GM12878 (cell line): Measurements from ENCODE around the gene CCM2. TPM values are rescaled to one million over a fixed set of nuclear protein-coding genes. Genes with fewer than 3 reads are reported as not detected.

ENCODE experiments used
- ATAC-seq: fragments of 200-7000 bp; cut with Tn5 transposase; 3 replicates; pipeline ENCODE4 v1.9.1; 2020; ENCODE audit warnings: mild to moderate bottlenecking, moderate library complexity
- BruUV-seq: library from RNA; stranded (reverse); fragments of 400-500 nt; replicated peaks from 2 replicates; lab custom pipeline; 2021; lab: Mats Ljungman, UMichigan
- CTCF ChIA-PET: fragments of 300-600 bp; sonication (Branson Sonifier 250); formaldehyde crosslinking; extraction: SDS; loops from one replicate; lab custom pipeline; 2021; ENCODE audit warnings: inconsistent platforms; lab: Yijun Ruan, JAX
- POLR2A ChIA-PET: fragments of 350-600 bp; formaldehyde crosslinking; extraction: SDS; loops from one replicate; lab custom pipeline; 2021; ENCODE audit warnings: inconsistent platforms; lab: Charles Lee
- RAD21 ChIA-PET: fragments of 300-600 bp; sonication (Branson Sonifier 250); formaldehyde crosslinking; loops from one replicate; lab custom pipeline; 2023; ENCODE audit warnings: antibody characterized with exemption; ENCODE audit not compliant: unreplicated experiment; lab: Charles Lee
- SMC1A ChIA-PET: fragments of 300-600 bp; sonication (Branson Sonifier 250); formaldehyde crosslinking; loops from one replicate; lab custom pipeline; 2023; ENCODE audit not compliant: unreplicated experiment, uncharacterized antibody; lab: Charles Lee
- DNase-seq: peaks from one replicate; pipeline ENCODE4 v3.0.0-alpha.2; 2011; ENCODE audit warnings: low read depth, low spot score
- FAIRE-seq: peaks from 3 replicates; lab custom pipeline; 2011; peaks lifted over from hg19 to GRCh38; lab: Jason Lieb, UNC
- H2AFZ ChIP-seq: 2 replicates; pipeline ENCODE4 v1.6.0; 2011; ENCODE audit warnings: low read depth, low read length, control low read depth; ENCODE audit not compliant: control insufficient read depth
- H3K27ac ChIP-seq: 2 replicates; pipeline ENCODE4 v1.5.1; 2011; ENCODE audit warnings: control low read depth; ENCODE audit not compliant: control insufficient read depth, insufficient read depth
- H3K27me3 ChIP-seq, 2 experiments: replicated peaks in 1 of 2; 2 replicates each; pipeline versions ENCODE4 v1.6.0 to v1.6.1; 2011; ENCODE audit warnings: low read length in 1 of 2; ENCODE audit not compliant: control insufficient read depth in 2 of 2, insufficient read depth in 2 of 2
- H3K36me3 ChIP-seq, 2 experiments: 2 replicates each; pipeline ENCODE4 v1.5.1; 2011; ENCODE audit warnings: low read length in 1 of 2; ENCODE audit not compliant: control insufficient read depth in 2 of 2, insufficient read depth in 2 of 2
- H3K4me1 ChIP-seq: 2 replicates; pipeline ENCODE4 v1.6.1; 2011; ENCODE audit warnings: mild to moderate bottlenecking, low read length, moderate library complexity, mixed read lengths; ENCODE audit not compliant: control insufficient read depth, insufficient read depth
- H3K4me2 ChIP-seq: 2 replicates; pipeline ENCODE4 v1.6.0; 2011; ENCODE audit warnings: control low read depth; ENCODE audit not compliant: control insufficient read depth, insufficient read depth
- H3K4me3 ChIP-seq: fragments of 200-600 bp; sonication (generic); 2 replicates; pipeline ENCODE4 v1.5.1; 2016
- H3K79me2 ChIP-seq: 2 replicates; pipeline ENCODE4 v1.6.0; 2011; ENCODE audit warnings: low read length; ENCODE audit not compliant: control insufficient read depth, insufficient read depth
- H3K9ac ChIP-seq: 2 replicates; pipeline ENCODE4 v1.8.0; 2011; ENCODE audit warnings: low read length, control low read depth, mixed read lengths; ENCODE audit not compliant: control insufficient read depth, insufficient read depth
- H3K9me3 ChIP-seq: replicated peaks from 3 replicates; pipeline ENCODE4 v1.5.1; 2011; ENCODE audit warnings: mild to moderate bottlenecking, low read length; ENCODE audit not compliant: control insufficient read depth, insufficient read depth
- H4K20me1 ChIP-seq: 2 replicates; pipeline ENCODE4 v1.6.0; 2011; ENCODE audit not compliant: control insufficient read depth, insufficient read depth
- CBFB ChIP-seq: IDR thresholded peaks from 2 replicates; pipeline ENCODE4 v1.6.1; 2016; ENCODE audit warnings: antibody characterized with exemption, low read depth
- CBX3 ChIP-seq: fragments of 200-600 bp; sonication (generic); IDR thresholded peaks from 2 replicates; pipeline ENCODE4 v1.6.1; 2016; ENCODE audit warnings: low read depth, borderline replicate concordance
- CREB1 ChIP-seq: IDR thresholded peaks from 2 replicates; pipeline ENCODE4 v1.6.1; 2012; ENCODE audit warnings: low read depth, mild to moderate bottlenecking, inconsistent platforms
- GATAD2B ChIP-seq: fragments of 450-650 bp; conservative IDR thresholded peaks from 2 replicates; pipeline ENCODE4 v1.6.1; 2017; ENCODE audit warnings: low read depth, mild to moderate bottlenecking, moderate library complexity
- MTA2 ChIP-seq: fragments of 450-650 bp; IDR thresholded peaks from 2 replicates; pipeline ENCODE4 v1.6.1; 2016; ENCODE audit warnings: low read depth, mild to moderate bottlenecking, moderate library complexity
- NR2C1 ChIP-seq: fragments of 450-650 bp; IDR thresholded peaks from 2 replicates; pipeline ENCODE4 v1.6.1; 2017; ENCODE audit warnings: antibody characterized with exemption, mild to moderate bottlenecking, moderate library complexity
- PML ChIP-seq: IDR thresholded peaks from 2 replicates; pipeline ENCODE4 v1.6.1; 2012; ENCODE audit warnings: low read length, inconsistent platforms
- RAD51 ChIP-seq: fragments of 450-650 bp; IDR thresholded peaks from 2 replicates; pipeline ENCODE4 v1.6.1; 2016; ENCODE audit warnings: moderate library complexity, mild to moderate bottlenecking, inconsistent platforms
- TAF1 ChIP-seq: IDR thresholded peaks from 2 replicates; pipeline ENCODE4 v1.6.1; 2011; ENCODE audit warnings: mild to moderate bottlenecking, low read depth, low read length, borderline replicate concordance
- ZNF24 ChIP-seq: fragments of 450-650 bp; IDR thresholded peaks from 2 replicates; pipeline ENCODE4 v1.6.1; 2017; ENCODE audit warnings: antibody characterized with exemption, mild to moderate bottlenecking
- WGBS: methylation state at CpG from one replicate; pipeline ENCODE4 v1.1.6; 2016; ENCODE audit warnings: low lambda C conversion rate; ENCODE audit not compliant: insufficient replicate concordance, insufficient coverage; ENCODE audit errors: missing lambda C conversion rate; 5-methylcytosine and 5-hydroxymethylcytosine counted together
- in situ Hi-C: fragments of 300-500 bp; cut with MboI; formaldehyde crosslinking; loops from 9 replicates; pipeline ENCODE4 v1.14.3; 2018; ENCODE audit warnings: mixed read lengths
- intact Hi-C: fragments of 100-400 bp; cut with micrococcal nuclease; formaldehyde crosslinking; loops from one replicate; pipeline ENCODE4 v1.14.2; 2022; ENCODE audit not compliant: unreplicated experiment
- polyA plus RNA-seq, 11 experiments: library from polyadenylated mRNA; depleted of rRNA in 4 of 11; unstranded in 6 of 11; stranded (reverse) in 5 of 11; fragments of >200 nt; fragmentation: Nextera tagmentation in 4 of 11; fragmentation: Illumina TruSeq in 1 of 11; extraction: Ambion mirVana in 4 of 11; extraction: Trizol in 1 of 11; gene quantifications; 1 replicate in 1 of 11; 2 replicates in 10 of 11; pipeline versions ENCODE4 v1.2.1 to v1.2.3, GENCODE V29; 2011 to 2016; ENCODE audit warnings: inconsistent platforms in 2 of 11, missing spikeins in 2 of 11, low read depth in 1 of 11
- total RNA-seq, 4 experiments: library from RNA; depleted of rRNA in 3 of 4; stranded (reverse); fragments of >200 nt in 3 of 4; fragmentation: Illumina TruSeq in 1 of 4; extraction: Trizol in 1 of 4; gene quantifications; 2 replicates each; pipeline versions ENCODE4 v1.2.1 to v1.2.3, GENCODE V29; 2013 to 2021

The CCM2 gene
- total and polyA plus RNA-seq, 10 of the 15 experiments (the other 5 are each of a cell fraction or from before 2014, with no cell fraction given), result 1.00 to 82.3 (median 48.7) TPM

DNA sequence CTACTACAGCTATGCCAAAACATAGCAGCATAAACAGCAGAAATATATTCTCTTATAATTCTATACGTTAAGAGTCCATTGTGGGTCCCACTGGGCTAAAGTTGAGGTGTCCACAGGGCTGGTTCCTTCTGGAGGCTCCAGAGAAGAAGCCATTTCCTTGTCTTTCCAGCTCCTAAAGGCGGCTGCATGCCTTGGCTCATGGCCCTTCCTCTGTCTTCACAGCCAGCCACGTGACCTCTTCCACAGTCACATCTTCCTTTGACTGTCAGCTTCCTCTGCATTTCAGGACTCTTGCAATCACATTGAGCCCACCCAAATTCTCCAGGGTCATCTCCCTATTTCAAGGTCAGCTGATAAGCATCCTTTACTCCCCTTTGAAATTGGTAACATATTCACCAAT, 71.5 kb downstream of the CCM2 start:
- SMC1A ChIA-PET, result interaction anchor here (0.8 to 1.1 kb wide), 2 partner anchors 70 to 93 kb away, joined by 3 to 5 read pairs; partner anchors contain the start of gene MYO1G
- H3K4me2 ChIP-seq, result no peak overlapping the region
- POLR2A ChIA-PET, result interaction anchor here (0.5 to 0.8 kb wide), 2 partner anchors 58 to 202 kb away, joined by 3 read pairs; no protein-coding TSS in a partner anchor

GRCh38 chr7:45072131-45073030, 72.4 kb downstream of the CCM2 start:
- peaks cover 29 to 69% of the 10 kb centered on the region in 2 experiments for H3K36me3 ChIP-seq
- intact Hi-C loops, result no loop called here
- no peak overlapping the region for H3K4me2 ChIP-seq
- H3K27me3 ChIP-seq, result no peaks in the 10 kb centered on the region
- POLR2A ChIA-PET, result interaction anchor here (1.0 kb wide), 1 partner anchor 12 kb away, joined by 3 read pairs; no protein-coding TSS in a partner anchor
- no peak overlapping the region for H3K9ac ChIP-seq
- ATAC-seq, result no peak
- no peak overlapping the region for H3K27ac ChIP-seq
- no peak overlapping the region for H2AFZ ChIP-seq
- SMC1A ChIA-PET, result interaction anchor here (1.5 kb wide), 1 partner anchor 98 kb away, joined by 7 read pairs; no protein-coding TSS in a partner anchor
- in situ Hi-C loops, result no loop called here
- RAD21 ChIA-PET, result interaction anchor here (1.5 kb wide), 1 partner anchor 99 kb away, joined by 5 read pairs; no protein-coding TSS in a partner anchor
- BruUV-seq, result no TSS peak
- no peak for TF ChIP-seq TAF1
- no peak for TF ChIP-seq ZNF24
- no peak for TF ChIP-seq CBX3
- no peak for TF ChIP-seq NR2C1
- TF ChIP-seq CREB1, result no peak
- no peak for TF ChIP-seq CBFB
- TF ChIP-seq, all 136 proteins: peak for 0
- Histone ChIP-seq H3K4me3 (no peak overlapping the region), H3K4me1 (no peaks in the 10 kb centered on the region), H3K79me2 (no peaks in the 10 kb centered on the region), H4K20me1 (peaks cover 5% of the 10 kb centered on the region; the same call in 1 of the 2 replicates), H3K9me3 (no peaks in the 10 kb centered on the region)
- WGBS, result 96% methylated on average over 13 of the region's 13 CpGs
- CTCF ChIA-PET, result no interaction called here
- FAIRE-seq (no peak), DNase-seq (no peak)

More for the DNA sequence above, 71.5 kb downstream of the CCM2 start:
- no peak overlapping the region for H3K4me3 ChIP-seq
- BruUV-seq, result TSS peak; percentile 46
- H2AFZ ChIP-seq, result no peak overlapping the region
- peaks cover 30 to 70% of the 10 kb centered on the region in 2 experiments for H3K36me3 ChIP-seq
- 92% methylated on average over 3 of the region's 3 CpGs for WGBS
- in situ Hi-C loops (no loop called here), intact Hi-C loops (no loop called here)
- RAD21 ChIA-PET, result no interaction called here
- H4K20me1 ChIP-seq, result peaks cover 6% of the 10 kb centered on the region; the same call in 1 of the 2 replicates
- no peak for FAIRE-seq
- ATAC-seq, result no peak
- TF ChIP-seq MTA2 (no peak), PML (no peak), RAD51 (no peak), GATAD2B (no peak)
- no peak overlapping the region for H3K27ac ChIP-seq
- H3K27me3 ChIP-seq, result no peaks in the 10 kb centered on the region
- no peak overlapping the region for H3K9ac ChIP-seq
- DNase-seq, result no peak
- H3K9me3 ChIP-seq, result no peaks in the 10 kb centered on the region
- H3K4me1 ChIP-seq, result no peaks in the 10 kb centered on the region
- CTCF ChIA-PET, result no interaction called here
- no peaks in the 10 kb centered on the region for H3K79me2 ChIP-seq
